Muscle of leg (tissue), 16 donors: ENCODE data around the gene ARMH4. TPM values are rescaled to one million over a fixed set of nuclear protein-coding genes. Genes with fewer than 3 reads are reported as not detected.

ENCODE experiments used
- DNase-seq: peaks from one replicate; pipeline ENCODE4 v3.0.0; 2013
- H3K27ac ChIP-seq: one replicate; pipeline ENCODE4 v1.5.1; 2013; ENCODE audit warnings: mild to moderate bottlenecking, low read length, control low read depth
- H3K27me3 ChIP-seq: one replicate; pipeline ENCODE4 v1.6.1; 2013; ENCODE audit warnings: low read length; ENCODE audit not compliant: control insufficient read depth, insufficient read depth
- H3K36me3 ChIP-seq: one replicate; pipeline ENCODE4 v1.6.1; 2013; ENCODE audit warnings: low read length; ENCODE audit not compliant: control insufficient read depth, insufficient read depth
- H3K4me1 ChIP-seq: one replicate; pipeline ENCODE4 v1.6.1; 2013; ENCODE audit warnings: low read length; ENCODE audit not compliant: control insufficient read depth, insufficient read depth
- H3K4me3 ChIP-seq: one replicate; pipeline ENCODE4 v1.5.1; 2013; ENCODE audit warnings: low read length, control low read depth
- H3K9me3 ChIP-seq: replicated peaks from 2 replicates; pipeline ENCODE4 v1.6.1; 2013; ENCODE audit warnings: low read depth, low read length; ENCODE audit not compliant: control insufficient read depth
- WGBS: methylation state at CpG from one replicate; pipeline ENCODE4 v1.1.5; 2013; ENCODE audit warnings: missing lambda C conversion rate; ENCODE audit not compliant: insufficient coverage; 5-methylcytosine and 5-hydroxymethylcytosine counted together
- long read RNA-seq, 11 donors: transcript quantifications; one replicate each; lab custom pipeline, GENCODE V29; 2026
- polyA plus RNA-seq, 8 donors: library from polyadenylated mRNA; unstranded; fragments of 120-200 nt; gene quantifications; one replicate each; pipeline versions ENCODE4 v1.2.1 to v1.2.3, GENCODE V29; 2013; ENCODE audit warnings: inconsistent platforms in 1 of 8, low replicate concordance in 1 of 8; ENCODE audit not compliant: insufficient read length in 8 of 8, insufficient read depth in 1 of 8
- total RNA-seq: library from RNA; stranded (reverse); fragments of 120-200 nt; gene quantifications from one replicate; pipeline ENCODE4 v1.2.4, GENCODE V29; 2013

The ARMH4 gene, protein sequence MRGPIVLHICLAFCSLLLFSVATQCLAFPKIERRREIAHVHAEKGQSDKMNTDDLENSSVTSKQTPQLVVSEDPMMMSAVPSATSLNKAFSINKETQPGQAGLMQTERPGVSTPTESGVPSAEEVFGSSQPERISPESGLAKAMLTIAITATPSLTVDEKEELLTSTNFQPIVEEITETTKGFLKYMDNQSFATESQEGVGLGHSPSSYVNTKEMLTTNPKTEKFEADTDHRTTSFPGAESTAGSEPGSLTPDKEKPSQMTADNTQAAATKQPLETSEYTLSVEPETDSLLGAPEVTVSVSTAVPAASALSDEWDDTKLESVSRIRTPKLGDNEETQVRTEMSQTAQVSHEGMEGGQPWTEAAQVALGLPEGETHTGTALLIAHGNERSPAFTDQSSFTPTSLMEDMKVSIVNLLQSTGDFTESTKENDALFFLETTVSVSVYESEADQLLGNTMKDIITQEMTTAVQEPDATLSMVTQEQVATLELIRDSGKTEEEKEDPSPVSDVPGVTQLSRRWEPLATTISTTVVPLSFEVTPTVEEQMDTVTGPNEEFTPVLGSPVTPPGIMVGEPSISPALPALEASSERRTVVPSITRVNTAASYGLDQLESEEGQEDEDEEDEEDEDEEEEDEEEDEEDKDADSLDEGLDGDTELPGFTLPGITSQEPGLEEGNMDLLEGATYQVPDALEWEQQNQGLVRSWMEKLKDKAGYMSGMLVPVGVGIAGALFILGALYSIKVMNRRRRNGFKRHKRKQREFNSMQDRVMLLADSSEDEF
- 11.3 TPM for total RNA-seq
- polyA plus RNA-seq = 10 to 100 TPM in 3 of 8 donors, 1 to 10 TPM in 5; 4.8 to 17.6 (median 8.5) TPM
- long read RNA-seq, donor 1 = 0 reads
- long read RNA-seq, donor 2, partial matches to known transcripts = 0 of 1 reads
- long read RNA-seq, donor 2, other reads (novel, unspliced or antisense) = 0 of 1 reads
- long read RNA-seq, donor 3, full-length matches to known transcripts = 1 of 169 reads
- long read RNA-seq, donor 3, partial matches to known transcripts = 168 of 169 reads
- long read RNA-seq, donor 3, other reads (novel, unspliced or antisense) = 0 of 169 reads
- long read RNA-seq, donor 4, full-length matches to known transcripts = 2 of 2 reads
- long read RNA-seq, donor 4, partial matches to known transcripts = 0 of 2 reads
- long read RNA-seq, donor 4, other reads (novel, unspliced or antisense) = 0 of 2 reads
- long read RNA-seq, donor 5, full-length matches to known transcripts = 5 of 10 reads
- long read RNA-seq, donor 5, partial matches to known transcripts = 5 of 10 reads
- long read RNA-seq, donor 5, other reads (novel, unspliced or antisense) = 0 of 10 reads
- long read RNA-seq, donor 6, partial matches to known transcripts = 296 of 433 reads
- long read RNA-seq, donor 6, other reads (novel, unspliced or antisense) = 137 of 433 reads
- long read RNA-seq, donor 7 = 0 reads
- long read RNA-seq, donor 8 = 0 reads
- long read RNA-seq, donor 9, full-length matches to known transcripts = 1 of 67 reads
- long read RNA-seq, donor 9, partial matches to known transcripts = 45 of 67 reads
- long read RNA-seq, donor 9, other reads (novel, unspliced or antisense) = 21 of 67 reads
- long read RNA-seq, donor 10, full-length matches to known transcripts = 1 of 1 reads
- long read RNA-seq, donor 10, partial matches to known transcripts = 0 of 1 reads
- long read RNA-seq, donor 10, other reads (novel, unspliced or antisense) = 0 of 1 reads
- long read RNA-seq, donor 11, partial matches to known transcripts = 34 of 35 reads
- long read RNA-seq, donor 11, other reads (novel, unspliced or antisense) = 0 of 35 reads

DNA sequence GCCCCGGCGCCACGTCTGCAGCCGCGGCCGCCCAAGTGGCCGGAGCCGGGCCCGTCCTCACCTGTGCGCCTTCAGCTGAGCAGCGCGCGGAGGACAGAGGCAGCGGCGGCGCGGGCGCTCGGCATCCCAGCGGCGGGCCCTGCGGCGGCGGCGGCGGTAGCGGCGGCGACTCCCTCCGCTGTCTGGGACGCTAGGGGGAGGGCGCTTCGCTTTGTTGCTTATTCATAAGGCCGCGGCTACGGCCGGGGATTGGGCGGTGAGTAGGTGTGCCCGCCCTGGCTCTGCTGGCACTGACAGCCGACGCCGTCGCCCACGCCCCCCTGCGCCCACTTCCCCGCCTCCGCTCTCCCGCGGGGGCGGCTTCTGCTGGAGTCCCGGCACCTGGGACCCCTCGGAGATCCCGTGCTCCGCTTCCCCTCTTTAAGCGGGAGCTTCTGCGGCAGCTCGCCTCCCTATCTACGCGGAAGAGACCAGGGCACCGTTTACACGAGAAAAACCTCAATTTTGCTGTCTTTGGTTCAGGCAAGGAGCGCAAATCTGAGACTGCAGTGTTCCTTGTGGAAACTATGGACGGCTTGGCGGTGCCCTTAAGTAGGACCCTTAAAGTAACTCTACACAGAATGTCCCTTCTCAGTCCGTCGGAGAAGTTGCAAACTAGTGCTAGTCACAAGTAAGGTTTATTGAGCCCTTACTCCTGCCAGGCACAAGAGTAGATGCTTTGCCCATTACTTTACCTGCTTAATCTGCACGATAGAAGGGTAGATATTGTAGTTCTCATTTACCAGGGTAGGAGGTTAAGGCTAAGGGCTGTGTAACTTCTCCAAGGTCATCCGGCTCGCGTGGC lies at the start of gene ARMH4:
Gene ARMH4 (minus strand): TSS at position 200 of the 844 bp plus-strand sequence. CDS start 12,855 bp downstream, outside the sequence.
- H3K4me1 ChIP-seq = peaks cover 8% of the 10 kb centered on the region
- DNase-seq = peak; percentile 92
- no peaks in the 10 kb centered on the region for H3K36me3 ChIP-seq
- no peaks in the 10 kb centered on the region for H3K9me3 ChIP-seq
- no peak within 1 kb of the TSS for H3K27ac ChIP-seq
- peak within 1 kb of the TSS; percentile 63 for H3K4me3 ChIP-seq
- H3K27me3 ChIP-seq = peaks cover 20% of the 10 kb centered on the region
- under 1% methylated on average over 59 of the region's 70 CpGs for WGBS

DNA sequence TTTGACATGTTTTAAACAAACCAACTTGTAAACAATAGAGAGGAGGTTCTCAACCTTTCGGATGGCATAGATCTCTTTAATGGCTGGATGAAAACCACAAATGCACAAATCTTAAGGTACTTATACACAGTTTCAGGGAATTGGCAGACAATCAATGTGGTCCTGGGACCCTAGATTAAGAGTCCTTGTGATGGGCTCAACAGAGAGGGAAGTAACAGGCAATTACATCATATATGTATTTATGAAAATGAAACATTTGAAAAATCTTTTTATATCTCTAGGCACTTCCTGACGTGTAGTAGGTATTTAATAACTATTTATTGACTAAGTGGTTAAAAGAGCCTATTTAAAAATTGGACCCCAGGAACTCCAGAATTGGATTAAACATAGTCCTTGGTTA lies 48.8 kb upstream of the ARMH4 start:
- Histone ChIP-seq H3K4me3 (peak overlapping the region; percentile 97), H3K27ac (peak overlapping the region; percentile 95), H3K27me3 (no peaks in the 10 kb centered on the region), H3K4me1 (peaks cover 5% of the 10 kb centered on the region), H3K9me3 (no peaks in the 10 kb centered on the region), H3K36me3 (peaks cover 3% of the 10 kb centered on the region)
- WGBS = no CpG with 5 or more reads among the region's 2 CpGs
- DNase-seq = peak; percentile 30

DNA sequence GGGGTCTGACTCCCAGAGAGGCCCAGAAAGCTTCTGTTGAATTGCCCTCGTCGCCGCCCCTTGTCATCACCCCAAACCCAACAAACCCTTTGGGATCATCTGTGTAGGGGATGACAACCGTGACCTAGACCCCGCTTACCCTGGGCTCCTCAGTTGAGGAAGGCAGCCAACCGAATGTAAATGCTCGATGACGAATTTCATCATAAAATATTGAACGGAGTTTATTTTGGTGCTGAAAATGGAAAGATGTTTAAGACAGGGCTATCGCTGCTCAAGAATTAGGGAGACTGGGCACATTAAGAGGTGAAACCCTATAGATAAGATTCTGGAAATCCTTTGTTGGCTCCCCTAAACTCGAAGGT lies 48.4 kb upstream of the ARMH4 start:
- peak overlapping the region; percentile 97 for H3K4me3 ChIP-seq
- no peaks in the 10 kb centered on the region for H3K9me3 ChIP-seq
- peaks cover 5% of the 10 kb centered on the region for H3K4me1 ChIP-seq
- WGBS = 0% methylated on average over 2 of the region's 11 CpGs
- peak overlapping the region; percentile 95 for H3K27ac ChIP-seq
- H3K36me3 ChIP-seq = peaks cover 3% of the 10 kb centered on the region
- no peak for DNase-seq
- no peaks in the 10 kb centered on the region for H3K27me3 ChIP-seq

DNA sequence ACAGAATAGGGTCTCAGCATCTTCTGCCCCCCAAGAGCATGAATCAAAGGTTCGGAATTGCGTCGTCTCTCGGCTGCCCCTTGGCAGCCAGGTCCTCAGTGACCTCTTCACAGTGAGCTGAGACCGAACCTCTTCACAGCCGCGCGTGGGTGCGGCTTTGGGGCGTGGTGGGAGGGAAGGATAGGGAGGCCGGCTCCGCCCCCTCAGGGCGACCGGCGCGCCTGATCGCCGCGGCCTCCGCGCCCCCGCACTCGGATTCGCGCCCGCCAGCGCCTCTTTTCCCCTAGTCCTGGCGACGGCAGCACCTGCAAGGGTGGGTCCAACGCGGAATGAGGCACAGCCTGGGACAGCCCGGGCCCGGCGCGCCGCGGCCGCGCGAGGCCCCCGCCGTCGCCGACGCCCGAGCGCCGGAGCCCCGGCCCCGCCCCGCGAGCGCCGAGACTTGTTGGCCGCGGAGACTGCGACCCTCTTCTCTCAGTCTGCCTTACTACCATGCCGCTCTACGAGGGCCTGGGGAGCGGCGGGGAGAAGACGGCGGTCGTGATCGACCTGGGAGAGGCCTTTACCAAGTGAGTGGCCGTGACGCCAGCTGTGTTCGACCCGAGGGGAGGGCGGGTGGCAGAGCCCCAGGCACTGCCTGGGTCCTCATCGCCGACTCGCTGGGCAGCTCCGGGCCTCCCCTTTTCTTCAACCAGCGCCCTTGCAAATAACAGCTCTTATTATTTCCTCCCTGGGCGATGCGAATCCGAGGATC lies 47.9 kb upstream of the ARMH4 start, which contains the start of gene ACTR10:
Gene ACTR10 (plus strand): TSS at position 424 of the 754 bp plus-strand sequence. CDS start 69 bp downstream, at position 493.
- Histone ChIP-seq H3K27ac (peak within 1 kb of the TSS; percentile 95), H3K4me1 (peaks cover 5% of the 10 kb centered on the region), H3K4me3 (peak within 1 kb of the TSS; percentile 97), H3K9me3 (no peaks in the 10 kb centered on the region), H3K27me3 (no peaks in the 10 kb centered on the region), H3K36me3 (peaks cover 3% of the 10 kb centered on the region)
- peak; percentile 93 for DNase-seq
- WGBS = under 1% methylated on average over 60 of the region's 78 CpGs

DNA sequence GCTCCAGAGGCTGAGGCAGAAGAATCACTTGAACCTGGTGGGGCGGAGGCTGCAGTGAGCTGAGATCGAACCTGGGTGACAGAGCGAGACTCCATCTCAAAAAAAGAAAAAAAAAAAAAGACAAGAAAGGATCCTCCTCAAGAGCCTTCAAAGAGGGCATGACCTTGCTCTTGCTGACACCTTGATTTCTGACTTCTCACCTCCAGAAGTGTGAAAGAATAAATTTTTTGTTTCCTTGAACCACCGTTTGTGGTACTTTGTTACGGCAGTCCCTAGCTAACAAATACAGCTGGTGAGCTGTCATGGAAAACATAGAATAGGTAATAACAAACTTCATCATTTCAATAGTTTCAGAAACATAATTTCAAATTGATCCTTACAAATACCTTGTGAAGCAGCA lies 46.1 kb upstream of the ARMH4 start:
- no peaks in the 10 kb centered on the region for H3K9me3 ChIP-seq
- no peak for DNase-seq
- H3K4me1 ChIP-seq = peaks cover 5% of the 10 kb centered on the region
- no peaks in the 10 kb centered on the region for H3K27me3 ChIP-seq
- H3K36me3 ChIP-seq = peaks cover 3% of the 10 kb centered on the region
- no peak overlapping the region for H3K27ac ChIP-seq
- no peak overlapping the region for H3K4me3 ChIP-seq
- WGBS = no CpG with 5 or more reads among the region's 5 CpGs

DNA sequence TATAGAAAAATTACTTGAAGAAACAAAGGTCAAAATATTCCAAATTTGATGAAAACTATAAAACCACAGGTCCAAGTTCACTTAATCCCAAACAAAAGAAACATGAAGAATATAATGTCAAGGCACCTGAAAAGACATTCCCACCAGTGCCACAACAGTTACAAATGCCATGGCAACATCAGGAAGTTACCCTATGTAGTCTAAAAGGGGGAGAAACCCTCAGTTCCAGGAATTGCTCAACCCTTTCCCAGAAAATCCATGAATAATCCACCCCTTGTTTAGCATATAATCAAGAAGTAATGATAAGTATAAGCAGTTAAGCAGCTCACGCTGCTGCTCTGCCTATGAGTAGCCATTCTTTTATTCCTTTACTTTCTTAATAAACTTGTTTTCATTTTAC lies 44.2 kb upstream of the ARMH4 start:
- no peaks in the 10 kb centered on the region for H3K36me3 ChIP-seq
- H3K9me3 ChIP-seq = no peaks in the 10 kb centered on the region
- H3K4me1 ChIP-seq = peaks cover 3% of the 10 kb centered on the region
- no CpG with 5 or more reads among the region's 1 CpG for WGBS
- no peak for DNase-seq
- H3K27me3 ChIP-seq = no peaks in the 10 kb centered on the region
- no peak overlapping the region for H3K27ac ChIP-seq
- no peak overlapping the region for H3K4me3 ChIP-seq

DNA sequence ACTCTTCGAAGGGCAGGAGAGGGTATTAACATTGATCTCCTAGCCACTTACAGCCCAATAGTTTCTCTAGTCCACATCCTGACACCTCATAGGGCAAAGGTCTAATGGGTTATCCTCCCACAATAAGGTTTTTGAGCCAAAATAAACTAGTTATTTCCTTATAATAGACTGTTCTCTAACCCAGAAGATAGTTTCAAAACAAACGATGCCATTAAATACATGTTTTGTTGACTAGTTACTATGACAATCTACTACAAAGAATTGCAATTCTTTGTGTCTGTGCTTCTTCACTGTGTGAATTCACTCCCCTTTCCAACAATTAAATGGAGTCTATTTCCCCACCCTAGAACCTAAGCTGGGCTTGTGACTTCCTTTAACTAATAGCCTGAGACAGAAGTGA lies 41.5 kb upstream of the ARMH4 start:
- WGBS = no CpG with 5 or more reads among the region's 2 CpGs
- no peaks in the 10 kb centered on the region for H3K36me3 ChIP-seq
- peak; percentile 10 for DNase-seq
- no peaks in the 10 kb centered on the region for H3K27me3 ChIP-seq
- no peaks in the 10 kb centered on the region for H3K9me3 ChIP-seq
- no peak overlapping the region for H3K4me3 ChIP-seq
- H3K4me1 ChIP-seq = no peaks in the 10 kb centered on the region
- no peak overlapping the region for H3K27ac ChIP-seq
